NB4 (cell line): ENCODE results near the gene TMCC1.

ENCODE experiments used
- MAX ChIP-seq: IDR thresholded peaks from 2 replicates; pipeline ENCODE4 v1.6.1; 2011; ENCODE audit warnings: low read depth, low read length
- MYC ChIP-seq: IDR thresholded peaks from 2 replicates; pipeline ENCODE4 v1.6.1; 2011; ENCODE audit warnings: low read depth, low read length
- POLR2A ChIP-seq: IDR thresholded peaks from 2 replicates; pipeline ENCODE4 v1.6.1; 2011; ENCODE audit warnings: mild to moderate bottlenecking; ENCODE audit not compliant: insufficient read length; ENCODE audit errors: extremely low read depth
- TF ChIP-seq, protein P1 (sequence below): IDR thresholded peaks from one replicate; pipeline ENCODE4 v1.5.1; 2012; ENCODE audit warnings: low read depth, low read length

- TF ChIP-seq, protein P1, sequence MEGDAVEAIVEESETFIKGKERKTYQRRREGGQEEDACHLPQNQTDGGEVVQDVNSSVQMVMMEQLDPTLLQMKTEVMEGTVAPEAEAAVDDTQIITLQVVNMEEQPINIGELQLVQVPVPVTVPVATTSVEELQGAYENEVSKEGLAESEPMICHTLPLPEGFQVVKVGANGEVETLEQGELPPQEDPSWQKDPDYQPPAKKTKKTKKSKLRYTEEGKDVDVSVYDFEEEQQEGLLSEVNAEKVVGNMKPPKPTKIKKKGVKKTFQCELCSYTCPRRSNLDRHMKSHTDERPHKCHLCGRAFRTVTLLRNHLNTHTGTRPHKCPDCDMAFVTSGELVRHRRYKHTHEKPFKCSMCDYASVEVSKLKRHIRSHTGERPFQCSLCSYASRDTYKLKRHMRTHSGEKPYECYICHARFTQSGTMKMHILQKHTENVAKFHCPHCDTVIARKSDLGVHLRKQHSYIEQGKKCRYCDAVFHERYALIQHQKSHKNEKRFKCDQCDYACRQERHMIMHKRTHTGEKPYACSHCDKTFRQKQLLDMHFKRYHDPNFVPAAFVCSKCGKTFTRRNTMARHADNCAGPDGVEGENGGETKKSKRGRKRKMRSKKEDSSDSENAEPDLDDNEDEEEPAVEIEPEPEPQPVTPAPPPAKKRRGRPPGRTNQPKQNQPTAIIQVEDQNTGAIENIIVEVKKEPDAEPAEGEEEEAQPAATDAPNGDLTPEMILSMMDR: no peak
- no peak for TF ChIP-seq POLR2A
- peak; percentile 76 for TF ChIP-seq MAX
- peak; percentile 49; the same call in 1 of the 2 replicates for TF ChIP-seq MYC
Observed at GRCh38 chr3:129645286-129645685, 248.2 kb downstream of the TMCC1 start.
